Measurements from ENCODE around the gene ZBTB46.

DNA sequence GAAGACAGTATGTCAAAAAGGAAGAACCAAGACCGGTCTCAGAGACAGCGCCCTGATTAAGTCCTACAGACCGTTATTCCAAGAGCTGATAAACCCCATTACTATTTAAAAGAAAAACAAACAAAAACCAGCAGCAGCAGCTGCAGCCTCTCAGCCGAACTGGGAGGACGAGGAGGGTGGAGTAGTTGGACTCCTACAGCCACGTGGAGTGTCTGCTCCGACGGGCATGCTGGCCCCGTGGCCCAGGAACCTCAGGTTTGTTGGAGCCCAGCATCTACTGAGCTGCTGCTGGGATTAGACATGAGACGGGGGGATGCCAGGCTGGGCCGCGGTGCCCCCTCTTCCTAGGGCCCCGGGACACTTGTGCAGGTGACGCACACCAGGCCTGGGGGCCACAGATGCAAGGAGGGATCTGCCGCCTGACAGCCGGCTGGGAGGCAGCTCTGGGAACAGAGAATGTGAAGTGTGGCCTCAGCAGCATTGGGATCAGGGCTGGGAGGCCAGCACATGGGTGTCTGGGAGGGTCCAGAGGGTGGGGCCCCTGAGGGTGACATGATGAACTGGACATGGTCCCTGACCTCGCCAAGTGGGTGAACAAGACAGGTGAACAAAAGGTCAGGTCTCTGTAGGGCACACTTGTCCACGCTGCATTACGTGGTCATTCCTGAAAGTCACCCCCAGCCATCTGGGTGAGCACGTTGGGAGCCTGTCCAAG is 2.9 kb upstream of the ZBTB46 start:
- TF ChIP-seq POLR2A (IDR thresholded peaks at IDR 0.05) (no peak), POLR2AphosphoS5 (IDR thresholded peaks at IDR 0.05) (no peak)
- TF ChIP-seq, protein P1, sequence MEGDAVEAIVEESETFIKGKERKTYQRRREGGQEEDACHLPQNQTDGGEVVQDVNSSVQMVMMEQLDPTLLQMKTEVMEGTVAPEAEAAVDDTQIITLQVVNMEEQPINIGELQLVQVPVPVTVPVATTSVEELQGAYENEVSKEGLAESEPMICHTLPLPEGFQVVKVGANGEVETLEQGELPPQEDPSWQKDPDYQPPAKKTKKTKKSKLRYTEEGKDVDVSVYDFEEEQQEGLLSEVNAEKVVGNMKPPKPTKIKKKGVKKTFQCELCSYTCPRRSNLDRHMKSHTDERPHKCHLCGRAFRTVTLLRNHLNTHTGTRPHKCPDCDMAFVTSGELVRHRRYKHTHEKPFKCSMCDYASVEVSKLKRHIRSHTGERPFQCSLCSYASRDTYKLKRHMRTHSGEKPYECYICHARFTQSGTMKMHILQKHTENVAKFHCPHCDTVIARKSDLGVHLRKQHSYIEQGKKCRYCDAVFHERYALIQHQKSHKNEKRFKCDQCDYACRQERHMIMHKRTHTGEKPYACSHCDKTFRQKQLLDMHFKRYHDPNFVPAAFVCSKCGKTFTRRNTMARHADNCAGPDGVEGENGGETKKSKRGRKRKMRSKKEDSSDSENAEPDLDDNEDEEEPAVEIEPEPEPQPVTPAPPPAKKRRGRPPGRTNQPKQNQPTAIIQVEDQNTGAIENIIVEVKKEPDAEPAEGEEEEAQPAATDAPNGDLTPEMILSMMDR (IDR thresholded peaks at IDR 0.05 in 8 of 11, conservative IDR thresholded peaks at IDR 0.05 in 3 of 11) = no peak

Measured in spleen (tissue), 7 donors.